Measurements from ENCODE around the gene MOCS2.

The MOCS2 gene

GRCh38 chr5:53087621-53088121 is 21.9 kb downstream of the MOCS2 start:
- no peaks in the 10 kb centered on the region for H3K27me3 ChIP-seq (ENCODE audit: insufficient read depth, low read length)
- H3K4me1 ChIP-seq (ENCODE audit: insufficient read depth, low read length) = no peaks in the 10 kb centered on the region
- H3K4me3 ChIP-seq (ENCODE audit: low read length) = no peak overlapping the region
- no peaks in the 10 kb centered on the region for H3K9me3 ChIP-seq (ENCODE audit: low read length)
- peaks cover 26% of the 10 kb centered on the region for H3K36me3 ChIP-seq (ENCODE audit: insufficient read depth, low read length)
- H2AFZ ChIP-seq (ENCODE audit: low read depth, low read length) = no peak overlapping the region

GRCh38 chr5:53087171-53087570 is 22.4 kb downstream of the MOCS2 start:
- no peaks in the 10 kb centered on the region for H3K4me1 ChIP-seq (ENCODE audit: insufficient read depth, low read length)
- H3K9me3 ChIP-seq (ENCODE audit: low read length) = no peaks in the 10 kb centered on the region
- H2AFZ ChIP-seq (ENCODE audit: low read depth, low read length) = no peak overlapping the region
- H3K4me3 ChIP-seq (ENCODE audit: low read length) = no peak overlapping the region
- H3K27me3 ChIP-seq (ENCODE audit: insufficient read depth, low read length) = no peaks in the 10 kb centered on the region
- peaks cover 26% of the 10 kb centered on the region for H3K36me3 ChIP-seq (ENCODE audit: insufficient read depth, low read length)

GRCh38 chr5:53084546-53085255 is 24.9 kb downstream of the MOCS2 start:
- Histone ChIP-seq H2AFZ (ENCODE audit: low read depth, low read length) (no peak overlapping the region), H3K4me1 (ENCODE audit: insufficient read depth, low read length) (no peaks in the 10 kb centered on the region), H3K36me3 (ENCODE audit: insufficient read depth, low read length) (peaks cover 29% of the 10 kb centered on the region), H3K27me3 (ENCODE audit: insufficient read depth, low read length) (no peaks in the 10 kb centered on the region), H3K4me3 (ENCODE audit: low read length) (no peak overlapping the region), H3K9me3 (ENCODE audit: low read length) (no peaks in the 10 kb centered on the region)

GRCh38 chr5:53083927-53084326 is 25.6 kb downstream of the MOCS2 start:
- H3K9me3 ChIP-seq (ENCODE audit: low read length) = no peaks in the 10 kb centered on the region
- no peak overlapping the region for H2AFZ ChIP-seq (ENCODE audit: low read depth, low read length)
- H3K4me1 ChIP-seq (ENCODE audit: insufficient read depth, low read length) = no peaks in the 10 kb centered on the region
- peaks cover 31% of the 10 kb centered on the region for H3K36me3 ChIP-seq (ENCODE audit: insufficient read depth, low read length)
- no peak overlapping the region for H3K4me3 ChIP-seq (ENCODE audit: low read length)
- H3K27me3 ChIP-seq (ENCODE audit: insufficient read depth, low read length) = no peaks in the 10 kb centered on the region

- Histone ChIP-seq H3K36me3 (ENCODE audit: insufficient read depth, low read length) (peaks cover 41% of the 10 kb centered on the region), H3K4me1 (ENCODE audit: insufficient read depth, low read length) (no peaks in the 10 kb centered on the region), H2AFZ (ENCODE audit: low read depth, low read length) (no peak overlapping the region), H3K9me3 (ENCODE audit: low read length) (no peaks in the 10 kb centered on the region), H3K27me3 (ENCODE audit: insufficient read depth, low read length) (no peaks in the 10 kb centered on the region), H3K4me3 (ENCODE audit: low read length) (no peak overlapping the region)
These were observed 29.3 kb downstream of the MOCS2 start for GRCh38 chr5:53080271-53080670.

GRCh38 chr5:53076014-53076583 is 33.5 kb downstream of the MOCS2 start:
- H3K36me3 ChIP-seq (ENCODE audit: insufficient read depth, low read length) = peaks cover 43% of the 10 kb centered on the region
- no peaks in the 10 kb centered on the region for H3K27me3 ChIP-seq (ENCODE audit: insufficient read depth, low read length)
- H3K4me1 ChIP-seq (ENCODE audit: insufficient read depth, low read length) = no peaks in the 10 kb centered on the region
- no peaks in the 10 kb centered on the region for H3K9me3 ChIP-seq (ENCODE audit: low read length)
- no peak overlapping the region for H2AFZ ChIP-seq (ENCODE audit: low read depth, low read length)
- no peak overlapping the region for H3K4me3 ChIP-seq (ENCODE audit: low read length)

GRCh38 chr5:53073348-53073747 is 36.2 kb downstream of the MOCS2 start:
- Histone ChIP-seq H3K27me3 (ENCODE audit: insufficient read depth, low read length) (no peaks in the 10 kb centered on the region), H3K4me3 (ENCODE audit: low read length) (no peak overlapping the region), H3K36me3 (ENCODE audit: insufficient read depth, low read length) (peaks cover 35% of the 10 kb centered on the region), H3K9me3 (ENCODE audit: low read length) (no peaks in the 10 kb centered on the region), H2AFZ (ENCODE audit: low read depth, low read length) (no peak overlapping the region), H3K4me1 (ENCODE audit: insufficient read depth, low read length) (no peaks in the 10 kb centered on the region)

- Histone ChIP-seq H3K36me3 (ENCODE audit: insufficient read depth, low read length) (peaks cover 41% of the 10 kb centered on the region), H2AFZ (ENCODE audit: low read depth, low read length) (no peak overlapping the region), H3K4me3 (ENCODE audit: low read length) (no peak overlapping the region), H3K27me3 (ENCODE audit: insufficient read depth, low read length) (no peaks in the 10 kb centered on the region), H3K4me1 (ENCODE audit: insufficient read depth, low read length) (no peaks in the 10 kb centered on the region), H3K9me3 (ENCODE audit: low read length) (no peaks in the 10 kb centered on the region)
These were observed 37.8 kb downstream of the MOCS2 start for GRCh38 chr5:53071738-53072137.

- no peaks in the 10 kb centered on the region for H3K4me1 ChIP-seq (ENCODE audit: insufficient read depth, low read length)
- no peaks in the 10 kb centered on the region for H3K9me3 ChIP-seq (ENCODE audit: low read length)
- peaks cover 41% of the 10 kb centered on the region for H3K36me3 ChIP-seq (ENCODE audit: insufficient read depth, low read length)
- no peak overlapping the region for H2AFZ ChIP-seq (ENCODE audit: low read depth, low read length)
- no peak overlapping the region for H3K4me3 ChIP-seq (ENCODE audit: low read length)
- no peaks in the 10 kb centered on the region for H3K27me3 ChIP-seq (ENCODE audit: insufficient read depth, low read length)
These were observed 38.3 kb downstream of the MOCS2 start for GRCh38 chr5:53071298-53071697.

- Histone ChIP-seq H3K36me3 (ENCODE audit: insufficient read depth, low read length) (peaks cover 25% of the 10 kb centered on the region), H3K27me3 (ENCODE audit: insufficient read depth, low read length) (no peaks in the 10 kb centered on the region), H3K4me1 (ENCODE audit: insufficient read depth, low read length) (no peaks in the 10 kb centered on the region), H3K9me3 (ENCODE audit: low read length) (no peaks in the 10 kb centered on the region), H3K4me3 (ENCODE audit: low read length) (no peak overlapping the region), H2AFZ (ENCODE audit: low read depth, low read length) (no peak overlapping the region)
These were observed 39.9 kb downstream of the MOCS2 start for GRCh38 chr5:53069626-53070025.

GRCh38 chr5:53068291-53068836 is 41.2 kb downstream of the MOCS2 start:
- Histone ChIP-seq H3K9me3 (ENCODE audit: low read length) (no peaks in the 10 kb centered on the region), H3K36me3 (ENCODE audit: insufficient read depth, low read length) (peaks cover 19% of the 10 kb centered on the region), H3K4me3 (ENCODE audit: low read length) (no peak overlapping the region), H2AFZ (ENCODE audit: low read depth, low read length) (no peak overlapping the region), H3K4me1 (ENCODE audit: insufficient read depth, low read length) (no peaks in the 10 kb centered on the region), H3K27me3 (ENCODE audit: insufficient read depth, low read length) (no peaks in the 10 kb centered on the region)

- Histone ChIP-seq H3K4me3 (ENCODE audit: low read length) (no peak overlapping the region), H3K36me3 (ENCODE audit: insufficient read depth, low read length) (peaks cover 16% of the 10 kb centered on the region), H2AFZ (ENCODE audit: low read depth, low read length) (no peak overlapping the region), H3K9me3 (ENCODE audit: low read length) (no peaks in the 10 kb centered on the region), H3K27me3 (ENCODE audit: insufficient read depth, low read length) (no peaks in the 10 kb centered on the region), H3K4me1 (ENCODE audit: insufficient read depth, low read length) (no peaks in the 10 kb centered on the region)
These were observed 41.9 kb downstream of the MOCS2 start for GRCh38 chr5:53067641-53068040.

GRCh38 chr5:53066088-53066487 is 43.5 kb downstream of the MOCS2 start:
- H3K4me1 ChIP-seq (ENCODE audit: insufficient read depth, low read length) = no peaks in the 10 kb centered on the region
- H3K9me3 ChIP-seq (ENCODE audit: low read length) = no peaks in the 10 kb centered on the region
- no peak overlapping the region for H2AFZ ChIP-seq (ENCODE audit: low read depth, low read length)
- no peaks in the 10 kb centered on the region for H3K27me3 ChIP-seq (ENCODE audit: insufficient read depth, low read length)
- peaks cover 21% of the 10 kb centered on the region for H3K36me3 ChIP-seq (ENCODE audit: insufficient read depth, low read length)
- H3K4me3 ChIP-seq (ENCODE audit: low read length) = no peak overlapping the region

All from neuron (in vitro differentiated cells).